Activated CD8-positive, alpha-beta memory T cell treated with anti-CD3 and anti-CD28 coated beads for 4 hours (primary cell): Measurements from ENCODE around the gene FHOD3.
"Not testable (repeated sequence)": the region's sequence is repeated elsewhere in the genome, so short reads cannot be mapped to it uniquely, and the experiment has no call there.

Source experiments
- DNase-seq, 2 donors: peaks; one replicate each; pipeline ENCODE4 v3.0.0-alpha.2; 2020; ENCODE audit warnings: low read depth in 2 of 2

The FHOD3 gene

GRCh38 chr18:36782710-36783109 lies 485.2 kb downstream of the FHOD3 start:
- no peak for DNase-seq

GRCh38 chr18:36783792-36784191 lies 486.3 kb downstream of the FHOD3 start:
- no peak for DNase-seq

GRCh38 chr18:36786686-36787085 lies 489.2 kb downstream of the FHOD3 start:
- DNase-seq: no peak

- DNase-seq: no peak
Observed at GRCh38 chr18:36792634-36793283, 495.2 kb downstream of the FHOD3 start.

GRCh38 chr18:36798738-36799473 lies 501.4 kb downstream of the FHOD3 start:
- DNase-seq: no peak

- no peak for DNase-seq
Observed at GRCh38 chr18:36805105-36805504, 507.6 kb downstream of the FHOD3 start.

- DNase-seq: no peak
Observed at GRCh38 chr18:36808681-36809080, 511.2 kb downstream of the FHOD3 start.

- no peak for DNase-seq
Observed at GRCh38 chr18:36809590-36810381, 512.3 kb downstream of the FHOD3 start.

- DNase-seq: no peak
Observed at GRCh38 chr18:36811430-36811829, 513.9 kb downstream of the FHOD3 start.

GRCh38 chr18:36811955-36812354 lies 514.4 kb downstream of the FHOD3 start:
- no peak for DNase-seq

GRCh38 chr18:36812678-36813077 lies 515.2 kb downstream of the FHOD3 start:
- no peak for DNase-seq

- DNase-seq: no peak
Observed at GRCh38 chr18:36813101-36813775, 515.7 kb downstream of the FHOD3 start.

GRCh38 chr18:36813824-36814223 lies 516.3 kb downstream of the FHOD3 start:
- DNase-seq: no peak

GRCh38 chr18:36814994-36815393 lies 517.5 kb downstream of the FHOD3 start:
- no peak for DNase-seq

GRCh38 chr18:36816096-36816495 lies 518.6 kb downstream of the FHOD3 start:
- not testable (repeated sequence) for DNase-seq

GRCh38 chr18:36817039-36817438 lies 519.5 kb downstream of the FHOD3 start:
- DNase-seq: no peak

GRCh38 chr18:36818652-36819051 lies 521.1 kb downstream of the FHOD3 start:
- DNase-seq: no peak

GRCh38 chr18:36819621-36820020 lies 522.1 kb downstream of the FHOD3 start:
- no peak for DNase-seq

- no peak for DNase-seq
Observed at GRCh38 chr18:36821681-36822080, 524.2 kb downstream of the FHOD3 start.

GRCh38 chr18:36825526-36825925 lies 528.0 kb downstream of the FHOD3 start:
- DNase-seq: no peak

GRCh38 chr18:36826556-36826955 lies 529.0 kb downstream of the FHOD3 start:
- DNase-seq: no peak

- no peak for DNase-seq
Observed at GRCh38 chr18:36828157-36828629, 530.7 kb downstream of the FHOD3 start.
